ENCODE measurements around the gene PALLD. TPM values are rescaled to one million over a fixed set of nuclear protein-coding genes. Genes with fewer than 3 reads are reported as not detected.

The PALLD gene
- total RNA-seq, 1 experiment from 2014 or later, result 18.3 TPM

DNA sequence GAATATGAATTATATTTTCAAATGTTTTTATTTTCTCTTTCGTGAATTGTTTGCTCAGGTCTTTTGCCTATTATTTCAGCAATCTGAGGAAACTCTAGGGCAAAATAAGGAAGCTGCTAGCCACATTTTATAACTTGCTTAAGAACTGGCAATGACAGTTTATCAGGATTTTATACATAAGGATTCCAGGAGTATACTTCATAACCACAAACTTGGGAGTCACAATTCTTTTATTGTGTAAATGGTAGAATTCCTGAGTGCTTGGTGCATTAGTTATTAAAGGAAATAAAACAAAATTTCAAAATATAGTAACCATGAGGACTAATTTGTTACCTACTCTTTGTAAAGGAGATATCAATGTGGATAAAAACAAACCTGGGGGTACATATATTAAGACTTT is 54.4 kb downstream of the PALLD start:
- Histone ChIP-seq H3T11ph (ENCODE audit: low read length) (no peak overlapping the region), H2BK5ac (ENCODE audit: insufficient read length, low read length) (no peak overlapping the region), H3K4me2 (ENCODE audit: insufficient read depth, insufficient read length, low read length) (no peak overlapping the region), H3K23me2 (ENCODE audit: insufficient read length, low read depth, low read length, poor library complexity, severe bottlenecking) (no peaks in the 10 kb centered on the region), H2AK5ac (ENCODE audit: insufficient read length, low read length) (no peak overlapping the region), H3K23ac (ENCODE audit: insufficient read length, low read depth, low read length) (no peak overlapping the region), H3K79me1 (ENCODE audit: insufficient read depth, low read depth, low read length, poor library complexity, severe bottlenecking) (no peaks in the 10 kb centered on the region), H3K79me2 (ENCODE audit: insufficient read depth, low read length) (no peaks in the 10 kb centered on the region), H3K27me3 (ENCODE audit: insufficient read depth, low read length) (no peaks in the 10 kb centered on the region), H3K9ac (ENCODE audit: extremely low read depth, insufficient read length, low read length) (no peak overlapping the region), H3K9me3 (ENCODE audit: control insufficient read depth, low read depth, low read length) (no peaks in the 10 kb centered on the region), H2BK120ac (ENCODE audit: low read depth, low read length, poor library complexity, severe bottlenecking) (no peak overlapping the region), H2BK15ac (ENCODE audit: low read depth, low read length) (no peak overlapping the region), H2BK12ac (ENCODE audit: insufficient read length, low read depth, low read length) (no peak overlapping the region), H2AFZ (ENCODE audit: low read length) (no peak overlapping the region), H4K20me1 (ENCODE audit: control insufficient read depth, insufficient read depth, insufficient read length) (no peaks in the 10 kb centered on the region), H3K56ac (ENCODE audit: insufficient read length, low read depth, low read length) (no peak overlapping the region), H2BK20ac (ENCODE audit: low read depth, low read length, poor library complexity, severe bottlenecking) (no peak overlapping the region), H3K27ac (ENCODE audit: insufficient read length, low read depth, low read length) (no peak overlapping the region), H4K5ac (ENCODE audit: insufficient read length, low read depth, low read length) (no peak overlapping the region), H3K18ac (ENCODE audit: insufficient read length, low read depth, low read length) (no peak overlapping the region), H3K14ac (ENCODE audit: insufficient read depth, low read length) (no peak overlapping the region), H3K4me1 (ENCODE audit: insufficient read depth, low read length) (peaks cover 4% of the 10 kb centered on the region; the same call in 1 of the 2 replicates), H4K8ac (replicated peaks; ENCODE audit: insufficient read length, low read depth, low read length) (no peak overlapping the region), H3K4ac (ENCODE audit: low read depth, low read length) (no peak overlapping the region), H4K91ac (ENCODE audit: insufficient read length, low read depth, low read length) (no peak overlapping the region)
- Mint-ChIP-seq H3K27ac (no peak overlapping the region), H3K36me3 (ENCODE audit: insufficient read depth in 1 of 3, low read depth in 3 of 3) (no peaks in the 10 kb centered on the region), H3K4me1 (peaks cover 14 to 15% of the 10 kb centered on the region in 2 experiments), H3K4me3 (no peak overlapping the region), H3K9me3 (no peaks in the 10 kb centered on the region), H3K27me3 (ENCODE audit: low read depth) (no peaks in the 10 kb centered on the region)
- no CpG with 5 or more reads among the region's 1 CpG for WGBS (ENCODE audit: extremely low coverage, insufficient read length, low lambda C conversion rate)
- no peak for DNase-seq
- TF ChIP-seq, protein P1, sequence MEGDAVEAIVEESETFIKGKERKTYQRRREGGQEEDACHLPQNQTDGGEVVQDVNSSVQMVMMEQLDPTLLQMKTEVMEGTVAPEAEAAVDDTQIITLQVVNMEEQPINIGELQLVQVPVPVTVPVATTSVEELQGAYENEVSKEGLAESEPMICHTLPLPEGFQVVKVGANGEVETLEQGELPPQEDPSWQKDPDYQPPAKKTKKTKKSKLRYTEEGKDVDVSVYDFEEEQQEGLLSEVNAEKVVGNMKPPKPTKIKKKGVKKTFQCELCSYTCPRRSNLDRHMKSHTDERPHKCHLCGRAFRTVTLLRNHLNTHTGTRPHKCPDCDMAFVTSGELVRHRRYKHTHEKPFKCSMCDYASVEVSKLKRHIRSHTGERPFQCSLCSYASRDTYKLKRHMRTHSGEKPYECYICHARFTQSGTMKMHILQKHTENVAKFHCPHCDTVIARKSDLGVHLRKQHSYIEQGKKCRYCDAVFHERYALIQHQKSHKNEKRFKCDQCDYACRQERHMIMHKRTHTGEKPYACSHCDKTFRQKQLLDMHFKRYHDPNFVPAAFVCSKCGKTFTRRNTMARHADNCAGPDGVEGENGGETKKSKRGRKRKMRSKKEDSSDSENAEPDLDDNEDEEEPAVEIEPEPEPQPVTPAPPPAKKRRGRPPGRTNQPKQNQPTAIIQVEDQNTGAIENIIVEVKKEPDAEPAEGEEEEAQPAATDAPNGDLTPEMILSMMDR (conservative IDR thresholded peaks at IDR 0.05), result no peak

All from H9 (cell line).